Testis (tissue), 3 donors: ENCODE measurements around the gene WWP2. TPM values are rescaled to one million over a fixed set of nuclear protein-coding genes. Genes with fewer than 3 reads are reported as not detected.

Source experiments
- DNase-seq: peaks from one replicate; pipeline ENCODE4 v3.0.0-alpha.2; 2019
- H3K27ac ChIP-seq, 2 donors: fragments of 200-600 bp; sonication (generic); one replicate each; pipeline ENCODE4 v1.5.1; 2019
- H3K27me3 ChIP-seq: fragments of 200-600 bp; sonication (generic); one replicate; pipeline ENCODE4 v1.5.1; 2019
- H3K36me3 ChIP-seq: fragments of 200-600 bp; sonication (generic); one replicate; pipeline ENCODE4 v1.5.1; 2017; ENCODE audit warnings: low read depth; ENCODE audit errors: missing control alignments
- H3K4me1 ChIP-seq: fragments of 200-600 bp; sonication (generic); one replicate; pipeline ENCODE4 v1.5.1; 2019
- H3K4me3 ChIP-seq, 2 donors: fragments of 200-600 bp; sonication (generic); one replicate each; pipeline ENCODE4 v1.5.1; 2017 to 2019
- H3K9me3 ChIP-seq: fragments of 200-600 bp; sonication (generic); one replicate; pipeline ENCODE4 v1.5.1; 2017
- CTCF ChIP-seq, 3 experiments: fragments of 450-650 bp in 2 of 3; fragments of 200-600 bp in 1 of 3; sonication (generic) in 1 of 3; IDR thresholded peaks; one replicate each; pipeline ENCODE4 v1.5.1; 2016 to 2019; ENCODE audit warnings: antibody characterized with exemption in 3 of 3, mild to moderate bottlenecking in 2 of 3, moderate library complexity in 1 of 3
- POLR2A ChIP-seq: fragments of 450-650 bp; IDR thresholded peaks from one replicate; pipeline ENCODE4 v1.6.1; 2017; ENCODE audit warnings: antibody characterized with exemption, mild to moderate bottlenecking, moderate library complexity
- WGBS, 2 donors: methylation state at CpG; one replicate each; pipeline ENCODE4 v1.1.5; 2018; 5-methylcytosine and 5-hydroxymethylcytosine counted together
- intact Hi-C: fragments of 100-400 bp; cut with DNase I; formaldehyde crosslinking; loops from one replicate; pipeline ENCODE4 v1.15.1; 2023; ENCODE audit warnings: low total_unique reads
- polyA plus RNA-seq: library from polyadenylated mRNA; stranded (reverse); fragments of 350-450 nt; fragmentation: Illumina TruSeq; extraction: RNeasy Lipid Tissue Mini Kit (QIAGEN cat#74804); gene quantifications from one replicate; pipeline ENCODE4 v1.2.3, GENCODE V29; 2014; ENCODE audit warnings: low read depth, low replicate concordance; ENCODE audit not compliant: insufficient read depth
- total RNA-seq, 2 donors: library from RNA; depleted of rRNA; stranded (reverse); fragments of >200 nt; gene quantifications; one replicate each; pipeline ENCODE4 v1.2.3, GENCODE V29; 2016

Gene WWP2
- total and polyA plus RNA-seq, 3 donors from 2014 or later: 46.4 to 60.6 (median 57.6) TPM

- Histone ChIP-seq H3K27ac (no peak overlapping the region), H3K4me1 (peaks cover 3% of the 10 kb centered on the region), H3K4me3 (no peak overlapping the region), H3K36me3 (no peaks in the 10 kb centered on the region), H3K9me3 (no peaks in the 10 kb centered on the region), H3K27me3 (no peaks in the 10 kb centered on the region)
- WGBS, 2 donors: 90 to 94% methylated on average over 10 of the region's 10 CpGs
- intact Hi-C loops: no loop called here
- no peak for TF ChIP-seq POLR2A
- no peak for TF ChIP-seq CTCF (IDR thresholded peaks at IDR 0.05)
- no peak for DNase-seq
Measured at GRCh38 chr16:69720822-69721430, 41.2 kb upstream of the WWP2 start.

GRCh38 chr16:69721441-69721957 lies 40.6 kb upstream of the WWP2 start:
- H3K36me3 ChIP-seq: no peaks in the 10 kb centered on the region
- no peaks in the 10 kb centered on the region for H3K27me3 ChIP-seq
- H3K9me3 ChIP-seq: no peaks in the 10 kb centered on the region
- TF ChIP-seq CTCF (IDR thresholded peaks at IDR 0.05): no peak
- TF ChIP-seq POLR2A: no peak
- H3K27ac ChIP-seq: no peak overlapping the region
- peaks cover 3% of the 10 kb centered on the region for H3K4me1 ChIP-seq
- DNase-seq: no peak
- intact Hi-C loops: no loop called here
- H3K4me3 ChIP-seq: no peak overlapping the region
- 85 to 86% methylated on average over 6 of the region's 6 CpGs for WGBS, 2 donors

- peak overlapping the region in 1 of 2 donors; percentile 28 for H3K27ac ChIP-seq
- DNase-seq: no peak
Measured at GRCh38 chr16:69724414-69724873, 37.7 kb upstream of the WWP2 start.

GRCh38 chr16:69724981-69725479 lies 37.1 kb upstream of the WWP2 start:
- DNase-seq: no peak
- no peaks in the 10 kb centered on the region for H3K9me3 ChIP-seq
- H3K27me3 ChIP-seq: no peaks in the 10 kb centered on the region
- 43 to 58% methylated on average over 6 of the region's 6 CpGs for whole genome bisulfite sequencing, 2 donors
- peaks cover 14% of the 10 kb centered on the region for H3K4me1 ChIP-seq
- H3K27ac ChIP-seq: peak overlapping the region in 1 of 2 donors; percentile 28
- H3K4me3 ChIP-seq: no peak overlapping the region
- intact Hi-C loops: no loop called here
- no peaks in the 10 kb centered on the region for H3K36me3 ChIP-seq
- TF ChIP-seq POLR2A (no peak), CTCF (IDR thresholded peaks at IDR 0.05) (no peak)

More at GRCh38 chr16:69724414-69724873, 37.7 kb upstream of the WWP2 start:
- TF ChIP-seq POLR2A: no peak
- no peak for TF ChIP-seq CTCF (IDR thresholded peaks at IDR 0.05)
- Histone ChIP-seq H3K36me3 (no peaks in the 10 kb centered on the region), H3K4me3 (no peak overlapping the region), H3K27me3 (no peaks in the 10 kb centered on the region), H3K9me3 (no peaks in the 10 kb centered on the region), H3K4me1 (peaks cover 14% of the 10 kb centered on the region)
- WGBS, 2 donors: 86 to 91% methylated on average over 2 of the region's 2 CpGs
- intact Hi-C loops: no loop called here
